OCI-LY3 (cell line): Measurements from ENCODE around the gene PDE1A.
"Not testable (repeated sequence)": the region's sequence is repeated elsewhere in the genome, so short reads cannot be mapped to it uniquely, and the experiment has no call there.

Experiments used
- H2AFZ ChIP-seq: fragments of 200-600, 300-600 bp; shearing (Covaris generic); 2 replicates; pipeline ENCODE4 v1.6.0; 2014; ENCODE audit warnings: antibody characterized with exemption, low read depth, low read length
- H3K27ac ChIP-seq: fragments of 200-600, 300-600 bp; sonication (generic); 2 replicates; pipeline ENCODE4 v1.5.1; 2014; ENCODE audit warnings: mild to moderate bottlenecking, low read length, moderate library complexity, mixed read lengths
- H3K27me3 ChIP-seq: fragments of 200-600, 300-600 bp; sonication (generic); 2 replicates; pipeline ENCODE4 v1.6.1; 2014; ENCODE audit warnings: low read depth, low read length, mixed read lengths
- H3K36me3 ChIP-seq: fragments of 200-600, 300-600 bp; sonication (generic); replicated peaks from 2 replicates; pipeline ENCODE3; 2014; ENCODE audit warnings: low read depth, low read length, mixed read lengths
- H3K4me1 ChIP-seq: fragments of 300-600, 200-600 bp; sonication (generic); 2 replicates; pipeline ENCODE4 v1.6.1; 2014; ENCODE audit warnings: low read length, mixed read lengths
- H3K4me2 ChIP-seq: fragments of 200-600, 300-600 bp; sonication (generic); 2 replicates; pipeline ENCODE4 v1.6.1; 2014; ENCODE audit warnings: low read length, mixed read lengths
- H3K4me3 ChIP-seq: fragments of 300-600, 200-600 bp; sonication (generic); 2 replicates; pipeline ENCODE4 v1.5.1; 2014; ENCODE audit warnings: antibody characterized with exemption, mild to moderate bottlenecking, low read length, moderate library complexity
- H3K79me2 ChIP-seq: fragments of 300-600, 200-600 bp; shearing (Covaris generic); 2 replicates; pipeline ENCODE4 v1.6.1; 2014; ENCODE audit warnings: mild to moderate bottlenecking, low read length, mixed read lengths
- H3K9ac ChIP-seq: fragments of 300-600, 200-600 bp; shearing (Covaris generic); 2 replicates; pipeline ENCODE4 v1.6.0; 2014; ENCODE audit warnings: mild to moderate bottlenecking, low read length, moderate library complexity
- H3K9me3 ChIP-seq: fragments of 200-600, 300-600 bp; shearing (Covaris generic); 2 replicates; pipeline ENCODE4 v1.6.1; 2014; ENCODE audit warnings: low read length, mixed read lengths; ENCODE audit not compliant: insufficient read depth
- H4K20me1 ChIP-seq: fragments of 200-600, 300-600 bp; sonication (generic); 2 replicates; pipeline ENCODE4 v1.6.1; 2016; ENCODE audit warnings: low read length, mixed read lengths; ENCODE audit not compliant: insufficient read depth
- CTCF ChIP-seq: fragments of 200-600, 300-600 bp; sonication (generic); IDR thresholded peaks from 2 replicates; pipeline ENCODE4 v1.5.1; 2014; ENCODE audit warnings: antibody characterized with exemption, low read length, low read depth
- EZH2phosphoT487 ChIP-seq: fragments of 200-600 bp; shearing (Covaris generic); IDR thresholded peaks from 2 replicates; pipeline ENCODE4 v1.6.1; 2018; ENCODE audit warnings: antibody characterized with exemption, mixed run types, low read depth

The PDE1A gene

GRCh38 chr2:182391443-182391842 is 35.4 kb downstream of the PDE1A start:
- TF ChIP-seq CTCF (no peak), EZH2phosphoT487 (no peak)
- H3K79me2 ChIP-seq: no peaks in the 10 kb centered on the region
- H2AFZ ChIP-seq: no peak overlapping the region
- no peaks in the 10 kb centered on the region for H3K4me1 ChIP-seq
- no peak overlapping the region for H3K4me3 ChIP-seq
- H3K9me3 ChIP-seq: no peaks in the 10 kb centered on the region
- no peaks in the 10 kb centered on the region for H4K20me1 ChIP-seq
- H3K27ac ChIP-seq: no peak overlapping the region
- H3K27me3 ChIP-seq: no peaks in the 10 kb centered on the region
- no peaks in the 10 kb centered on the region for H3K36me3 ChIP-seq
- no peak overlapping the region for H3K4me2 ChIP-seq
- no peak overlapping the region for H3K9ac ChIP-seq

DNA sequence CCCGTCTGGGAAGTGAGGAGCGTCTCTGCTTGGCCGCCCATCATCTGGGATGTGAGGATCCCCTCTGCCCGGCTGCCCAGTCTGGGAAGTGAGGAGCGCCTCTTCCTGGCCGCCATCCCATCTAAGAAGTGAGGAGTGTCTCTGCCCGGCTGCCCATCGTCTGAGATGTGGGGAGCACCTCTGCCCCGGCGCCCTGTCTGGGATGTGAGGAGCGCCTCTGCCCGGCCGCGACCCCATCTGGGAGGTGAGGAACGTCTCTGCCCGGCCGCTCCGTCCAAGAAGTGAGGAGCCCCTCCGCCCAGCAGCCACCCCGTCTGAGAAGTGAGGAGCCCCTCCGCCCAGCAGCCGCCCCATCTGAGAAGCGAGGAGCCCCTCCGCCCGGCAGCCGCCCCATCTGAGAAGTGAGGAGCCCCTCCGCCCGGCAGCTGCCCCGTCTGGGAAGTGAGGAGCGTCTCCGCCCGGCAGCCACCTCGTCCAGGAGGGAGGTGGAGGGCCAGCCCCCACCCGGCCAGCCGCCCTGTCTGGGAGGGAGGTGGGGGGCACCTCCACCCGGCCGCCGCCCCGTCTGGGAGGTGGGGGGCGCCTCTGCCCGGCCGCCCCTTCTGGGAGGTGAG is 40.5 kb downstream of the PDE1A start:
- not testable (repeated sequence) for H3K9ac ChIP-seq, H2AFZ ChIP-seq, H3K4me2 ChIP-seq, H3K27me3 ChIP-seq, H4K20me1 ChIP-seq, H3K27ac ChIP-seq, H3K4me3 ChIP-seq, H3K79me2 ChIP-seq, H3K9me3 ChIP-seq, H3K4me1 ChIP-seq, H3K36me3 ChIP-seq

DNA sequence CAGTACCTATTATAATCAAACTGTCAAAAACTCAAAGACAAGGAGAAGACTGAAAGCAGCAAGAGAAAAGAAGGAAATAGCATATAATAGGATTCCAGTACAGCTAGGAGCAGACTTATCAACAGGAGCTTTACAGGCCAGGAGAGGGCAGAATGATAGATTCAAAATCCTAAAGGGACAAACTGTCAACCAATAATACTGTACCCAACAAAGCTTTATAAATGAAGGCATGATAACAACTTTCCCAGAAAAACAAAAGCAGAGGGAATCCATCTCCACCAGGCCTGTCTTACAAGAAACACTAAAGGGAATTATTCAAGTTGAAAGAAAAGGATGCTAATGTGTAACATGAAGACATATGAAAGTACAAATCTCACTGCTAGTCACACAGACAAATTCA is 42.0 kb downstream of the PDE1A start:
- H3K4me1 ChIP-seq: no peaks in the 10 kb centered on the region
- no peaks in the 10 kb centered on the region for H3K27me3 ChIP-seq
- no peak overlapping the region for H3K27ac ChIP-seq
- H2AFZ ChIP-seq: no peak overlapping the region
- TF ChIP-seq CTCF: no peak
- no peak for TF ChIP-seq EZH2phosphoT487
- H3K9ac ChIP-seq: no peak overlapping the region
- no peaks in the 10 kb centered on the region for H3K36me3 ChIP-seq
- H3K4me3 ChIP-seq: no peak overlapping the region
- no peak overlapping the region for H3K4me2 ChIP-seq
- no peaks in the 10 kb centered on the region for H4K20me1 ChIP-seq
- H3K9me3 ChIP-seq: no peaks in the 10 kb centered on the region; the same call in 1 of the 2 replicates
- H3K79me2 ChIP-seq: no peaks in the 10 kb centered on the region

- H3K79me2 ChIP-seq: no peaks in the 10 kb centered on the region
- H3K4me2 ChIP-seq: no peak overlapping the region
- no peaks in the 10 kb centered on the region for H3K27me3 ChIP-seq
- H2AFZ ChIP-seq: no peak overlapping the region
- H3K27ac ChIP-seq: no peak overlapping the region
- no peak overlapping the region for H3K9ac ChIP-seq
- no peak for TF ChIP-seq EZH2phosphoT487
- TF ChIP-seq CTCF: no peak
- H3K36me3 ChIP-seq: no peaks in the 10 kb centered on the region
- H3K9me3 ChIP-seq: peaks cover 5% of the 10 kb centered on the region; the same call in 1 of the 2 replicates
- no peaks in the 10 kb centered on the region for H4K20me1 ChIP-seq
- no peak overlapping the region for H3K4me3 ChIP-seq
- peaks cover 7% of the 10 kb centered on the region for H3K4me1 ChIP-seq
Observed at GRCh38 chr2:182381225-182381624, 45.6 kb downstream of the PDE1A start.

DNA sequence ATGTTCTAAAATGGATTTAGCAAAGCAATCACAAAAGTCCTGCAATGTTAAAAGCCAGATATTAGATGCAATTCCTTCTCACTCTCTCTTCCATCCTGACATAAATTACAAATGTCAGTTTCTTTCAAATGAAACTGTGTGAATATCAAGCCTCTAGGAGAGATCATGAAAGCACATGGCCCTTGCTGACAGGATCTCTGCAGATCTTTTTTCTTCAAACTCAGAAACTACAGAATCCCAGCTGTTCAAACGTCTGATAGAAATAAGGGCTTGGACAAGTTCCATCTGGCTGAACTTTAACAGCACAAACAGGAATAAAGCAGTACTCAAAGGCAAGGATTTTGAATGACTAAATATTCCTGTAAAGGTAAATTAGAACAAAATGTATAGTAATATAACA is 47.6 kb downstream of the PDE1A start:
- peaks cover 7% of the 10 kb centered on the region for H3K4me1 ChIP-seq
- H3K9me3 ChIP-seq: 0 out of 2 replicates have a peak, but pooled peaks cover 5% of the 10 kb centered on the region
- H3K36me3 ChIP-seq: no peaks in the 10 kb centered on the region
- no peaks in the 10 kb centered on the region for H3K27me3 ChIP-seq
- H2AFZ ChIP-seq: no peak overlapping the region
- H3K79me2 ChIP-seq: no peaks in the 10 kb centered on the region
- H3K4me2 ChIP-seq: no peak overlapping the region
- H4K20me1 ChIP-seq: no peaks in the 10 kb centered on the region
- no peak overlapping the region for H3K4me3 ChIP-seq
- H3K27ac ChIP-seq: no peak overlapping the region
- TF ChIP-seq CTCF: no peak
- no peak for TF ChIP-seq EZH2phosphoT487
- H3K9ac ChIP-seq: no peak overlapping the region
